Measurements from ENCODE around the gene KIF5A.
"Not testable (repeated sequence)": the region's sequence is repeated elsewhere in the genome, so short reads cannot be mapped to it uniquely, and the experiment has no call there.

KIF5A gene

GRCh38 chr12:57585156-57585555 lies 35.3 kb downstream of the KIF5A start:
- no peak for DNase-seq

- DNase-seq: no peak
Observed at GRCh38 chr12:57586128-57586527, 36.3 kb downstream of the KIF5A start.

GRCh38 chr12:57586832-57587429 lies 37.1 kb downstream of the KIF5A start:
- no peak for DNase-seq

DNA sequence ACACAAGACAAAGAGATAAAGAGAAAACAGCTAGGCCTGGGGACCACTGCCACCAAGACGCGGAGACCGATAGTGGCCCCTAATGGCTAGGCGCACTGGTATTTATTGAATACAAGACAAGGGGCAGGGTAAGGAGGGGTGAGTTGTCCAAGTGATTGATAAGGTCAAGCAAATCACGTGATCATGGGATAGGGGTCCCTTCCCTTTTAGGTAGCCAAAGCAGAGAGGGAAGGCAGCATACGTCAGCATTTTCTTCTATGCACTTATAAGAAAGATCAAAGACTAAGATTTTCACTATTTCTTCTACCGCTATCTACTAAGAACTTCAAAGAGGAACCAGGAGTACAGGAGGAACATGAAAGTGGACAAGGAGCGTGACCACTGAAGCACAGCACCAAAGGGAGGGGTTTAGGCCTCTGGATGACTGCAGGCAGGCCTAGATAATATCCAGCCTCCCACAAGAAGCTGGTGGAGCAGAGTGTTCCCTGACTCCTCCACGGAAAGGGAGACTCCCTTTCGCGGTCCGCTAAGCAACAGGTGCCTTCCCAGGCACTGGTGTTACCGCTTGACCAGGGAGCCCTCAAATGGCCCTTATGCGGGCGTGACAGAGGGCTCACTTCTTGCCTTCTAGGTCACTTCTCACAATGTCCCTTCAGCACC lies 39.2 kb downstream of the KIF5A start:
- not testable (repeated sequence) for DNase-seq

- no peak for DNase-seq
Observed at GRCh38 chr12:57590479-57590863, 40.6 kb downstream of the KIF5A start.

DNA sequence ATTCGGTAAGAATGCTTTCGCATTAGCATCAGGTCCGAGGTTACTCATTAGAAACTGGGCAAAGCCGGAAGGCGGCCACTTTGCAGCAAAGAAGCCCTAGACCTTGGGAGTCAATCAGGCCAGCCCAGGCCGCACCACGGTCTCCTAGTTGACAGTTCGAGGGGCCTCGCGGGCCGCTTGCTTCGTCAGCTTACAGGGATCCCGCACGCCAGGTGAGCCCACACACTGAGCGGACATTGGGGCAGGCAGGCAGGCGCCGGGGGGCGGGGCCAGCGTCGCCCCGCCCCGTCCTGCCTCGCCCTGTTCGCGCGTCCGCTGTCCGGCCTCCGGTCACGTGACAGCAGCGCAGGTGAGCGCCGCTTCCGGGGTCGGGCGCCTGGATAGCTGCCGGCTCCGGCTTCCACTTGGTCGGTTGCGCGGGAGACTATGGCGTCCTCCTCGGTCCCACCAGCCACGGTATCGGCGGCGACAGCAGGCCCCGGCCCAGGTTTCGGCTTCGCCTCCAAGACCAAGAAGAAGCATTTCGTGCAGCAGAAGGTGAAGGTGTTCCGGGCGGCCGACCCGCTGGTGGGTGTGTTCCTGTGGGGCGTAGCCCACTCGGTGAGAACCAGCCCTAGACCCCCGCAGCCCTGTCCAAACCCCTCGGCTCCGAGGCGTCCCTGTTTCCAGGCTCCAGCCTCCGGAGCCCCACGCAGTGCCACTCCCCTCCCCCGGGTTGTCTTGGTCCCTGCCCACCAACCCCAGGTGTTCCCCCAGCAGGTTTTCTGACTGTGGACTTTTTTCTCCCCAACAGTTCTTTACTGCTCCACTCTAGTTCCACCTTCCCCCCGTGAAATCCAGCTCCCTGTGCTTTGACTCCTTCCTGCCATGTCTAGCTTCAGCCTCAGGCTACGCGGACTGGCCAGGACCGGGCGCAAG lies 41.3 kb downstream of the KIF5A start, which contains the start of gene PIP4K2C:
TSS of gene PIP4K2C (plus strand) at position 329 of the 918 bp plus-strand sequence. CDS start at position 427, 98 bp downstream.
- peak; percentile 88 for DNase-seq

DNA sequence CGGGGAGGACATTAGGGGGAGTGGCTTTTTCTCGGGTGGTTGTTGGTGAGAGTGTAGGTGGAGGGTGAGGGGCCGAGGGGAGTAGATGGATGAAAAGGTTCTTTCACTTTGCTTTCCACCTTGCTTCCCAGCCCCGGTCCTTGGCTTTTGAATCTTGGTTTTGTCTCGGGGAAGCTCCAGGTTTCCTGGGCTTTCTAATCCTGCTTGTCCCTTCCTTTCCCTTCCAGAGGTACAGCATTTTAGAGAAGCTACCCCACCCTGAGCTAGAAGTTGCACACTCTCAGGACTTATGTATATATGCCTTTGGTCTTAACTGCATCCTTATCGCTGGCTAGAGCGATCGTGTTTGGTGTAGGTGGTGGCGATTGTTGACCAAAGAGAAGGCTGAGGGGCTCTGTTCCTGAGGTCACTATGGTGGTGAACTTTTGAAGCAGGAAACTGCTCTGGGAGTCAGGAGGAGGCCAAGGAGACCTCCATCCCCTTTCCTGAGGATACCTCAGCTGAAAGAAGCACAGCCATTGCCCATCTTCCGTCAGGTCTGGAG lies 42.0 kb downstream of the KIF5A start:
- no peak for DNase-seq

DNA sequence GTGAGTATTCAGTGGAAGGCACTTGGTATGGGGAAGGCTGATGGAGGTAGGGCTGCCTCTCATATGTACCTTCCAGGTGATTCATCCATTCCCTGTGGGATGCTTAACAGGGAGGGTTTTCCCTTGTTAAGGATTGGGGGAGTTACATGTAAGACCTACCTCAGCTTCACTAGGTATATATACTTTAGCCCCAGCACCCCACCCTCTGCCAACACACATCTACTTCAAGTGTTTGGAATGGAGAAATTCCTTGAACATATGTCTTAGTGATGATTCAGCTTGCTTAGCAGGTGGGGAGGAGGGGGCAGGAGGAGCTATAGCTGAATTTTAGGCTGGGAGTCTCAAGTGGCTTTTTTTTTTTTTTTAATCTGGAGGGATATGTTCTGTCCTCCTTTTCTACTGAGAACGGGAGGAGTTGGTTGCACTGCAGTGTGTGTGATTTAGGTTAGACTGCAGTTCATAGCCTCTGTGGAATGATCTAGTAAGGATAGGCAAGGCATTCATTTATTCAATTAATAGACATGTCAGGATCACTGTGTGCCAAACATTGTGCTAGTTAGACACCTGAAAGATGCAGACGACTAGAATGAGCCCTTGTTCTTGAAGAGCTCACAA lies 42.8 kb downstream of the KIF5A start:
- DNase-seq: no peak

GRCh38 chr12:57593187-57593586 lies 43.3 kb downstream of the KIF5A start:
- no peak for DNase-seq

GRCh38 chr12:57600395-57600794 lies 50.6 kb downstream of the KIF5A start:
- no peak for DNase-seq

DNA sequence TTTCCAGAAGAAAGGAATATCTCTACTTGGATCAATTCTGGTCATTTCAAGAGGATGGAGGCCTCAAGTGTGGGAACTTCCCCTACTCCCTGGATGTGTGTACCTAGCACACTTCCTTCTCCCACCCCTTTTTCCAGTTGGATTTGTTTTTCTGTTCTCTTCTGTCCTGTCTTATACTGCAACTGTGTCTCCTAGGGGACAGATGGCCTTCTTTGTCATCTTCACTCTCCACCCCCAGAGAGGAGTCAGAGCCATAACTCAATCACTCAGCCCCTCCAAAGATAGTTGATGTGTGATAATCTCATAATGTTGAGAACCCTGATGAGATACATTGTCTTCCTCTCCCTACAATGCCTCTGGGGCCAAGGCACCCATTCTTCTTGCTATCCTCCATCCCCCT lies 52.7 kb downstream of the KIF5A start:
- DNase-seq: no peak

DNA sequence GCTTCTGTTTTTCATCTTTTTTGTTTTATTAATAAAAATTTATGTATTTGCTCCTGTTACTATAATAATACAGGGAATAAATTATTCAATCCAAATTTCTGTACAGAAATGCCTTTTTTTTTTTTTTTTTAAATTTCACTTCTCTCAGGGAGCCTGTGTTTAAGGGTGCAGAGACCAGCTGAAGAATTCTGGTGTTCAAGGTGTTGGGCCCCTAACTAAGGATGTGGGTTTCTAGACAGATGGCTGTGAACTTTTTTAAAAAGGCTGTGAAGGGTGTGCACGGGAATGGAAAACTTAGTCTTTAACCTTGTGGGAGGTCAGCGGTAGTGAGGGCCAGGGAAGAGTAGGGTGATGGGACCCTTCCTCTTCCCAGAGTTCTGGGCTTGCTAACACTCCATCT lies 53.5 kb downstream of the KIF5A start:
- DNase-seq: no peak

GRCh38 chr12:57603815-57604453 lies 54.1 kb downstream of the KIF5A start:
- DNase-seq: no peak

DNA sequence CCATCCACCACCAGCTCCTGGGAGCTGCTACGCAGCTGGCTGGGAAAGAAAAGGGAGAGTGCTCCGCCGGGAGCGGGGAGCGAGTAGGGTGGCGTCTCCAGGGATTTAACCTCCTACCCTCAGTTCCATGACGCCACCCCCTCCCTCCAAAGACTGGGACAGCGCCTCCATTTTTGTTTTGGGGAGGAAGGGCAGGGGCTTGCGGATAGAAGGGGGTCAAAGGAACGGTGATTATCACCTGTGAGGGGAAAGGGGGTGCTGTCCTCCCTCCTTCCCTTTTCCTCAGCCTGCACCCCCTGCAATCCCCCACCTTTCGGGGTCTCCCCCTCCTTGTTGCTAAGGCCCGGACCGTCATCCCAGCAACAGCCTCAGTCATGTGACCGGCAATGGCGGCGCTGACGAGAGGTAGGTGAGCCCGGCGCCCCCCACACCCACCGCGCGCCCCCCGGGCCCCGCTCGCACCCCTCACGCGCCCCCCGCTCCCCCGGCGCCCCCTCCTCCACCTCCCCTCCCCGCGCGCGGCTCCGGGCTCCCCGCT lies 54.7 kb downstream of the KIF5A start, which contains the start of gene DTX3:
TSS of gene DTX3 (plus strand) at position 371 of the 538 bp plus-strand sequence. CDS start 1,694 bp downstream, outside the sequence.
- DNase-seq: peak; percentile 42

GRCh38 chr12:57604992-57605810 lies 55.4 kb downstream of the KIF5A start:
- DNase-seq: no peak

DNA sequence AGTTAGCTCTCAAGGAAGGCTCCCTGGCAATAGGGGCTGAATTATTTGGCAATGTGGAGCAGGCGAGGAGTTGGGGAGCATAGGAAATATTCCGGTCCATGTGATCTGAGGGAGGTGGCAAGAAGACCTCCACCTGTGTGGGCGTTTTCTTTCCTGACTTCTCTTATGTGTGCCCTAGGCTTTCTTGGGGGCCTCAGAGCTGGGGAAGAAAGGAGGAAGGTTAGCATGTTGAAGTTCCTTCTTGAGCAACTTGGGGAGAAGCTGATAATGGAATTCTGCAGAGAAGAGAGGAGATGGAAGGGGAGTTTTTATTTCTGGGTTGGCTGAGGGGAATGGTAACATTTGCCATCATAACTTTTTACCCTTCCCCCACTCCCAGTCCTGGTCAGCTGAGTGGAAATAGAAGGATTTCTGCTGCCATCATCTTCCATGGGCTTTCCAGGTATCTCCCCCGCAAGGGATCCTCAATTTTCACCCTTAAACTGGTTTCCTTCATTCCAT lies 56.0 kb downstream of the KIF5A start:
- no peak for DNase-seq

DNA sequence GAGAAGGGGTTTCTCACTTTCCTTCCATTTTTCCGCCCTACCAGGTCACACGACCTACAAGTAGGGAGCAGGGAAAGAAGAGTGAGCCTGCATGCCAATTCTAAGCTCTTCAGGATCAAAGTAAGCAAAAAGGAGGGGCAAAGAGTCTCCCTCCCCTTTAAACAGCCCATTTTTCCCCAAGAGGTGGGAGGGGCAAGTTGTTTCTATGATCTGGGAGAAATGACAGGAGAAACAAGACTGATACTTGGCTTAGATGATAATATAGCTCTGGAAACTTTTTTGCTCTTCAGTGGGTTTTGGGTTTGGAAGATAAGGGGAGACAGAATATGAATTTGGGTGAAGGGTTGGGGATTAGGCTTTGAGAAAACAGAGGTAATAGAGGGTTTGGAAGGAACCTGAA lies 56.6 kb downstream of the KIF5A start:
- no peak for DNase-seq

GRCh38 chr12:57606821-57607220 lies 57.0 kb downstream of the KIF5A start:
- DNase-seq: no peak

DNA sequence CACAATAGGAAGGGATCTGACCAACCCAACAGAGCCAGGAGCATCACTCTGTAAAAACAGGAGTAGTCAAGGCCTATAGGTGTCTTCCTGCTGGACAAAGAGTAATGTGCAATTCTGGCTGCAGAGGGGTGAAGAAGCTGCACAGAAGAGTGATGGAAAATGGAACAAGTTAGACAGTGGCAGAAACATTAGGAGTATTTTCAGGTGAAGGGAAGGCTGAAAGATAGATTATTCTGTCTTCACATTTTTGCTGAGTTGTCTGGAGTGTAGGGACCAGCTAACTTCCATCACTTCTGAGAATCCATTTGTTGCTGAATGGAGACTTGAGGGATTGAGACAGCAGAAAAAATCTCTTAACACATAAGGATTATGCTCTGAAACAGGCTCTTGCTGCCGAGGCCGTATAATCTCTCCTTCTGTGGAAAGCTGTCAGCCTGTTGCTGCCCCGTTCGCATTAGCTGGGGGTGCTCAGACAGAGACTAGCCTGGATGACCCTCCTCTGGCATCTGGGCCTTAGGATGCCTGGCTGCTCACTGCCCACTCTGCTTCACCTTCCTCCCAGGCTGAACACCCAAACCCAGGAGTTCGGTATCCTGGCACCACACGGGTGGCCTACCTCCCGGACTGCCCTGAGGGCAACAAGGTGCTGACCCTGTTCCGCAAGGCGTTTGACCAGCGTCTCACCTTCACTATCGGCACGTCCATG lies 58.3 kb downstream of the KIF5A start:
- no peak for DNase-seq

- DNase-seq: no peak
Observed at GRCh38 chr12:57609101-57609780, 59.4 kb downstream of the KIF5A start.
